GM12878 (cell line): ENCODE measurements around the gene ITFG1. TPM values are rescaled to one million over a fixed set of nuclear protein-coding genes. Genes with fewer than 3 reads are reported as not detected.

Experiments used
- ATAC-seq: fragments of 200-7000 bp; cut with Tn5 transposase; 3 replicates; pipeline ENCODE4 v1.9.1; 2020; ENCODE audit warnings: mild to moderate bottlenecking, moderate library complexity
- BruUV-seq: library from RNA; stranded (reverse); fragments of 400-500 nt; replicated peaks from 2 replicates; lab custom pipeline; 2021; lab: Mats Ljungman, UMichigan
- CTCF ChIA-PET: fragments of 300-600 bp; sonication (Branson Sonifier 250); formaldehyde crosslinking; extraction: SDS; loops from one replicate; lab custom pipeline; 2021; ENCODE audit warnings: inconsistent platforms; lab: Yijun Ruan, JAX
- POLR2A ChIA-PET: fragments of 350-600 bp; formaldehyde crosslinking; extraction: SDS; loops from one replicate; lab custom pipeline; 2021; ENCODE audit warnings: inconsistent platforms; lab: Charles Lee
- RAD21 ChIA-PET: fragments of 300-600 bp; sonication (Branson Sonifier 250); formaldehyde crosslinking; loops from one replicate; lab custom pipeline; 2023; ENCODE audit warnings: antibody characterized with exemption; ENCODE audit not compliant: unreplicated experiment; lab: Charles Lee
- SMC1A ChIA-PET: fragments of 300-600 bp; sonication (Branson Sonifier 250); formaldehyde crosslinking; loops from one replicate; lab custom pipeline; 2023; ENCODE audit not compliant: unreplicated experiment, uncharacterized antibody; lab: Charles Lee
- DNase-seq: peaks from one replicate; pipeline ENCODE4 v3.0.0-alpha.2; 2011; ENCODE audit warnings: low read depth, low spot score
- FAIRE-seq: peaks from 3 replicates; lab custom pipeline; 2011; peaks lifted over from hg19 to GRCh38; lab: Jason Lieb, UNC
- H2AFZ ChIP-seq: 2 replicates; pipeline ENCODE4 v1.6.0; 2011; ENCODE audit warnings: low read depth, low read length, control low read depth; ENCODE audit not compliant: control insufficient read depth
- H3K27ac ChIP-seq: 2 replicates; pipeline ENCODE4 v1.5.1; 2011; ENCODE audit warnings: control low read depth; ENCODE audit not compliant: control insufficient read depth, insufficient read depth
- H3K27me3 ChIP-seq, 2 experiments: replicated peaks in 1 of 2; 2 replicates each; pipeline versions ENCODE4 v1.6.0 to v1.6.1; 2011; ENCODE audit warnings: low read length in 1 of 2; ENCODE audit not compliant: control insufficient read depth in 2 of 2, insufficient read depth in 2 of 2
- H3K36me3 ChIP-seq, 2 experiments: 2 replicates each; pipeline ENCODE4 v1.5.1; 2011; ENCODE audit warnings: low read length in 1 of 2; ENCODE audit not compliant: control insufficient read depth in 2 of 2, insufficient read depth in 2 of 2
- H3K4me1 ChIP-seq: 2 replicates; pipeline ENCODE4 v1.6.1; 2011; ENCODE audit warnings: mild to moderate bottlenecking, low read length, moderate library complexity, mixed read lengths; ENCODE audit not compliant: control insufficient read depth, insufficient read depth
- H3K4me2 ChIP-seq: 2 replicates; pipeline ENCODE4 v1.6.0; 2011; ENCODE audit warnings: control low read depth; ENCODE audit not compliant: control insufficient read depth, insufficient read depth
- H3K4me3 ChIP-seq: fragments of 200-600 bp; sonication (generic); 2 replicates; pipeline ENCODE4 v1.5.1; 2016
- H3K79me2 ChIP-seq: 2 replicates; pipeline ENCODE4 v1.6.0; 2011; ENCODE audit warnings: low read length; ENCODE audit not compliant: control insufficient read depth, insufficient read depth
- H3K9ac ChIP-seq: 2 replicates; pipeline ENCODE4 v1.8.0; 2011; ENCODE audit warnings: low read length, control low read depth, mixed read lengths; ENCODE audit not compliant: control insufficient read depth, insufficient read depth
- H3K9me3 ChIP-seq: replicated peaks from 3 replicates; pipeline ENCODE4 v1.5.1; 2011; ENCODE audit warnings: mild to moderate bottlenecking, low read length; ENCODE audit not compliant: control insufficient read depth, insufficient read depth
- H4K20me1 ChIP-seq: 2 replicates; pipeline ENCODE4 v1.6.0; 2011; ENCODE audit not compliant: control insufficient read depth, insufficient read depth
- CBFB ChIP-seq: IDR thresholded peaks from 2 replicates; pipeline ENCODE4 v1.6.1; 2016; ENCODE audit warnings: antibody characterized with exemption, low read depth
- FOS ChIP-seq: IDR thresholded peaks from 3 replicates; pipeline ENCODE4 v1.6.1; 2011; ENCODE audit warnings: borderline replicate concordance; ENCODE audit not compliant: insufficient read length; ENCODE audit errors: extremely low read depth
- MEF2B ChIP-seq: fragments of 450-650 bp; IDR thresholded peaks from 2 replicates; pipeline ENCODE4 v1.6.1; 2018; ENCODE audit warnings: mild to moderate bottlenecking, moderate library complexity; ENCODE audit not compliant: partially characterized antibody, poor library complexity, severe bottlenecking
- MYC ChIP-seq: IDR thresholded peaks from 2 replicates; pipeline ENCODE4 v1.6.1; 2011; ENCODE audit warnings: mild to moderate bottlenecking, low read length, moderate library complexity, inconsistent platforms; ENCODE audit not compliant: insufficient read depth, insufficient replicate concordance, insufficient read length, severe bottlenecking
- RBBP5 ChIP-seq: fragments of 200-600 bp; sonication (generic); conservative IDR thresholded peaks from 2 replicates; pipeline ENCODE4 v1.6.1; 2016
- STAT1 ChIP-seq: fragments of 450-650 bp; conservative IDR thresholded peaks from 2 replicates; pipeline ENCODE4 v1.6.1; 2014; ENCODE audit warnings: antibody characterized with exemption, mild to moderate bottlenecking
- SUZ12 ChIP-seq: fragments of 200-600 bp; sonication (generic); IDR thresholded peaks from one replicate; pipeline ENCODE4 v1.6.1; 2018; ENCODE audit warnings: antibody characterized with exemption, mild to moderate bottlenecking; ENCODE audit not compliant: unreplicated experiment
- TARDBP ChIP-seq: IDR thresholded peaks from 2 replicates; pipeline ENCODE4 v1.6.1; 2016; ENCODE audit warnings: borderline replicate concordance
- TCF12 ChIP-seq: IDR thresholded peaks from 2 replicates; pipeline ENCODE4 v1.6.1; 2011; ENCODE audit warnings: low read depth, mild to moderate bottlenecking, low read length
- ZNF384 ChIP-seq: IDR thresholded peaks from 2 replicates; pipeline ENCODE4 v1.6.1; 2012; ENCODE audit warnings: low read depth, mild to moderate bottlenecking, low read length, improper control_type of control experiment, borderline replicate concordance
- WGBS: methylation state at CpG from one replicate; pipeline ENCODE4 v1.1.6; 2016; ENCODE audit warnings: low lambda C conversion rate; ENCODE audit not compliant: insufficient replicate concordance, insufficient coverage; ENCODE audit errors: missing lambda C conversion rate; 5-methylcytosine and 5-hydroxymethylcytosine counted together
- in situ Hi-C: fragments of 300-500 bp; cut with MboI; formaldehyde crosslinking; loops from 9 replicates; pipeline ENCODE4 v1.14.3; 2018; ENCODE audit warnings: mixed read lengths
- intact Hi-C: fragments of 100-400 bp; cut with micrococcal nuclease; formaldehyde crosslinking; loops from one replicate; pipeline ENCODE4 v1.14.2; 2022; ENCODE audit not compliant: unreplicated experiment
- polyA plus RNA-seq, 11 experiments: library from polyadenylated mRNA; depleted of rRNA in 4 of 11; unstranded in 6 of 11; stranded (reverse) in 5 of 11; fragments of >200 nt; fragmentation: Nextera tagmentation in 4 of 11; fragmentation: Illumina TruSeq in 1 of 11; extraction: Ambion mirVana in 4 of 11; extraction: Trizol in 1 of 11; gene quantifications; 1 replicate in 1 of 11; 2 replicates in 10 of 11; pipeline versions ENCODE4 v1.2.1 to v1.2.3, GENCODE V29; 2011 to 2016; ENCODE audit warnings: inconsistent platforms in 2 of 11, missing spikeins in 2 of 11, low read depth in 1 of 11
- total RNA-seq, 4 experiments: library from RNA; depleted of rRNA in 3 of 4; stranded (reverse); fragments of >200 nt in 3 of 4; fragmentation: Illumina TruSeq in 1 of 4; extraction: Trizol in 1 of 4; gene quantifications; 2 replicates each; pipeline versions ENCODE4 v1.2.1 to v1.2.3, GENCODE V29; 2013 to 2021

Gene ITFG1
- total and polyA plus RNA-seq, 10 of the 15 experiments (the other 5 are each of a cell fraction or from before 2014, with no cell fraction given), result 9.3 to 56.3 (median 28.6) TPM

DNA sequence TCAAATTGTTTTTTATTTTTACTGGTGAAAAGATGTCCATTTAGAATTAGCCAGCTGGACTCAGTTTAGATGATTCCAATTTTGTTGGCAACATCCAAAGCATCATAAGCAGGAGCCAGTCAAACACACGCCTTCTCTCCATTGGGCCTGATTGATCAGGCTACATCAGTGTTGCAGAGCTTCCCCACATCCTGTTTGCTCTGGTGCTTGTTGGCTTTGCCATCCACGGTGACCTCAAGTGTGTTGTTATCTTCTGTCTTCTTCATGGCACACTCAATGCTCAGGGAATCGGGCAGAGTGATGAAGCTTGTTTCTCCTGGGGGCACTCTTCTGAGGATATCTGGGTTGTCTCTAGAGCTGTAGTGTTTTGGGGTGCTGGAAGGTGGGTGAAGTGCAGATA lies 310.8 kb downstream of the ITFG1 start:
- Histone ChIP-seq H3K4me1 (no peaks in the 10 kb centered on the region), H3K27ac (no peak overlapping the region), H3K4me2 (no peak overlapping the region), H3K4me3 (no peak overlapping the region), H2AFZ (no peak overlapping the region), H4K20me1 (no peaks in the 10 kb centered on the region), H3K9ac (no peak overlapping the region), H3K9me3 (no peaks in the 10 kb centered on the region; the same call in 2 of the 3 replicates), H3K27me3 (no peaks in the 10 kb centered on the region), H3K36me3 (no peaks in the 10 kb centered on the region; a peak in 1 of 4 replicates), H3K79me2 (no peaks in the 10 kb centered on the region)
- DNase-seq (no peak), FAIRE-seq (no peak), ATAC-seq (no peak)
- 87% methylated on average over 3 of the region's 3 CpGs for WGBS
- RAD21 ChIA-PET, result no interaction called here
- CTCF ChIA-PET, result no interaction called here
- intact Hi-C loops, result no loop called here
- no TSS peak for BruUV-seq
- TF ChIP-seq FOS (no peak), TARDBP (no peak), MYC (no peak), STAT1 (no peak), CBFB (no peak), ZNF384 (no peak), TCF12 (no peak), RBBP5 (no peak), MEF2B (no peak), SUZ12 (no peak)
- SMC1A ChIA-PET, result interaction anchor here (1.4 kb wide), 1 partner anchor 15 kb away, joined by 3 read pairs; no protein-coding TSS in a partner anchor
- in situ Hi-C loops, result no loop called here
- POLR2A ChIA-PET, result interaction anchor here (0.6 kb wide), 2 partner anchors 10 to 910 kb away, joined by 3 to 4 read pairs; no protein-coding TSS in a partner anchor
